ENCODE data around the gene TCTN1.
A peak's percentile ranks its signal among the peaks of the same experiment; 100 is the strongest.
"Not testable (repeated sequence)": the region's sequence is repeated elsewhere in the genome, so short reads cannot be mapped to it uniquely, and the experiment has no call there.

DNA sequence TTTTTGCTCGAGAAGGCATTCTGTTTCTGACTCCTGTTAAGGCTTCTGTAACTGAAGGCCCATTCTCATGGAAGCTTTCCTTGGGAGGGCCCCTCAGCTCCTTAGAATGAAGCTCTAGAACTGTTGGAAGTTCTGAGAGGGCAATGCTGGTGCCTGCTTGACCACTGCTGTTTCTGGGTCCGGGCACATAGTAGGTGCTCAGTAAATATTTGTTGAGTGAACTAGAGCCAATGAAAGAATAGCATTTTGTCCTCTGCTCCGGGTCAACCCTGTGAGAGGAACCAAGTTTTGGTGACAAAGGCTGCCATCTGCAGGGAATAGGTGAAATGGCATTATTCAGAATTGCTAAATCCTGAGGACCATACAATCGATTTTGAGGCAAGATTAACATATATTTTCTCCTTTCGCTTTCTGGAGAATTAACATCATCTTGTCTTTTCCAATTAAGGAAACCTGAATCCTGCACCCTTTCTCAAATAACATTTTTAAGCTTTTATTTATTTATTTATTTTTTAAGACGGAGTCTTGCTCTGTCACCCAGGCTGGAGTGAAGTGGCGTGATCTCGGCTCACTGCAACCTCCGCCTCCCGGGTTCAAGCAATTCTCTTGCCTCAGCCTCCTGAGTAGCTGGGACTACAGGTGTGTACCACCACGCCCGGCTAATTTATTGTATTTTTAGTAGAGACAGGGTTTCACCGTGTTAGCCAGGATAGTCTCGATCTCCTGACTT, 11.7 kb upstream of the TCTN1 start:
- TF ChIP-seq, protein P1, sequence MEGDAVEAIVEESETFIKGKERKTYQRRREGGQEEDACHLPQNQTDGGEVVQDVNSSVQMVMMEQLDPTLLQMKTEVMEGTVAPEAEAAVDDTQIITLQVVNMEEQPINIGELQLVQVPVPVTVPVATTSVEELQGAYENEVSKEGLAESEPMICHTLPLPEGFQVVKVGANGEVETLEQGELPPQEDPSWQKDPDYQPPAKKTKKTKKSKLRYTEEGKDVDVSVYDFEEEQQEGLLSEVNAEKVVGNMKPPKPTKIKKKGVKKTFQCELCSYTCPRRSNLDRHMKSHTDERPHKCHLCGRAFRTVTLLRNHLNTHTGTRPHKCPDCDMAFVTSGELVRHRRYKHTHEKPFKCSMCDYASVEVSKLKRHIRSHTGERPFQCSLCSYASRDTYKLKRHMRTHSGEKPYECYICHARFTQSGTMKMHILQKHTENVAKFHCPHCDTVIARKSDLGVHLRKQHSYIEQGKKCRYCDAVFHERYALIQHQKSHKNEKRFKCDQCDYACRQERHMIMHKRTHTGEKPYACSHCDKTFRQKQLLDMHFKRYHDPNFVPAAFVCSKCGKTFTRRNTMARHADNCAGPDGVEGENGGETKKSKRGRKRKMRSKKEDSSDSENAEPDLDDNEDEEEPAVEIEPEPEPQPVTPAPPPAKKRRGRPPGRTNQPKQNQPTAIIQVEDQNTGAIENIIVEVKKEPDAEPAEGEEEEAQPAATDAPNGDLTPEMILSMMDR (IDR thresholded peaks at IDR 0.05; ENCODE audit: low read length), result peak; percentile 53
- TF ChIP-seq EZH2 (IDR thresholded peaks at IDR 0.05; ENCODE audit: borderline replicate concordance, low read length), result not testable (repeated sequence)
